HG02852 (cell line): ENCODE results near the gene NR5A2.
A peak's percentile ranks its signal among the peaks of the same experiment; 100 is the strongest.
"Not testable (repeated sequence)": the region's sequence is repeated elsewhere in the genome, so short reads cannot be mapped to it uniquely, and the experiment has no call there.

ENCODE experiments used
- ATAC-seq: cut with Tn5 transposase; IDR thresholded peaks from one replicate; pipeline ENCODE4 v1.9.1; 2021; ENCODE audit warnings: mild to moderate bottlenecking, moderate library complexity; ENCODE audit not compliant: unreplicated experiment

Gene NR5A2

GRCh38 chr1:200187332-200187731 lies 159.8 kb downstream of the NR5A2 start:
- ATAC-seq = not testable (repeated sequence)

- no peak for ATAC-seq
Observed at GRCh38 chr1:200191993-200192392, 164.5 kb downstream of the NR5A2 start.

GRCh38 chr1:200194477-200194876 lies 167.0 kb downstream of the NR5A2 start:
- ATAC-seq = no peak

- ATAC-seq = no peak
Observed at GRCh38 chr1:200198236-200198635, 170.7 kb downstream of the NR5A2 start.

GRCh38 chr1:200205216-200205995 lies 177.9 kb downstream of the NR5A2 start:
- no peak for ATAC-seq

GRCh38 chr1:200206340-200206739 lies 178.8 kb downstream of the NR5A2 start:
- ATAC-seq = no peak

- no peak for ATAC-seq
Observed at GRCh38 chr1:200206761-200207160, 179.3 kb downstream of the NR5A2 start.

GRCh38 chr1:200207711-200208126 lies 180.2 kb downstream of the NR5A2 start:
- ATAC-seq = peak; percentile 94

GRCh38 chr1:200211157-200211556 lies 183.6 kb downstream of the NR5A2 start:
- ATAC-seq = no peak

- no peak for ATAC-seq
Observed at GRCh38 chr1:200213392-200213791, 185.9 kb downstream of the NR5A2 start.

- ATAC-seq = no peak
Observed at GRCh38 chr1:200213921-200214320, 186.4 kb downstream of the NR5A2 start.

- no peak for ATAC-seq
Observed at GRCh38 chr1:200215350-200215749, 187.8 kb downstream of the NR5A2 start.

- peak; percentile 80 for ATAC-seq
Observed at GRCh38 chr1:200217703-200218102, 190.2 kb downstream of the NR5A2 start.

GRCh38 chr1:200221614-200222282 lies 194.2 kb downstream of the NR5A2 start:
- no peak for ATAC-seq

GRCh38 chr1:200223207-200223606 lies 195.7 kb downstream of the NR5A2 start:
- no peak for ATAC-seq

- no peak for ATAC-seq
Observed at GRCh38 chr1:200223613-200224012, 196.1 kb downstream of the NR5A2 start.

GRCh38 chr1:200224315-200224714 lies 196.8 kb downstream of the NR5A2 start:
- ATAC-seq = no peak

- no peak for ATAC-seq
Observed at GRCh38 chr1:200226268-200226968, 198.9 kb downstream of the NR5A2 start.

GRCh38 chr1:200226969-200227303 lies 199.4 kb downstream of the NR5A2 start:
- no peak for ATAC-seq
